IMR-90 (cell line): Measurements from ENCODE around the gene GLRX3. TPM values are rescaled to one million over a fixed set of nuclear protein-coding genes. Genes with fewer than 3 reads are reported as not detected.

Experiments
- ATAC-seq: fragments of 200-7000 bp; cut with Tn5 transposase; 2 replicates; pipeline ENCODE4 v1.9.1; 2020; ENCODE audit warnings: low read depth, mild to moderate bottlenecking, moderate library complexity
- BruUV-seq: library from RNA; stranded (reverse); fragments of 400-500 nt; replicated peaks from 2 replicates; lab custom pipeline; 2021; lab: Mats Ljungman, UMichigan
- CTCF ChIA-PET: fragments of 300-600 bp; formaldehyde crosslinking; extraction: SDS; loops from one replicate; lab custom pipeline; 2021; ENCODE audit warnings: antibody characterized with exemption; lab: Yijun Ruan, JAX
- POLR2A ChIA-PET: fragments of 300-600 bp; sonication (Branson Sonifier 250); formaldehyde crosslinking; loops from one replicate; lab custom pipeline; 2022; ENCODE audit warnings: antibody characterized with exemption; ENCODE audit not compliant: unreplicated experiment; lab: Charles Lee
- DNase-seq: peaks from one replicate; pipeline ENCODE4 v3.0.0; 2013
- H2AFZ ChIP-seq: replicated peaks from 2 replicates; pipeline ENCODE3; 2013; ENCODE audit warnings: low read length, mild to moderate bottlenecking; ENCODE audit not compliant: poor library complexity
- H2AK5ac ChIP-seq: 2 replicates; pipeline ENCODE4 v1.6.1; 2013; ENCODE audit warnings: low read depth, low read length, inconsistent platforms
- H2AK9ac ChIP-seq: replicated peaks from 2 replicates; pipeline ENCODE3; 2013; ENCODE audit warnings: mild to moderate bottlenecking, low read depth, low read length, moderate library complexity; ENCODE audit not compliant: poor library complexity
- H2BK120ac ChIP-seq: 2 replicates; pipeline ENCODE4 v1.6.1; 2013; ENCODE audit warnings: low read depth, low read length, inconsistent platforms
- H2BK15ac ChIP-seq: 3 replicates; pipeline ENCODE4 v1.6.1; 2013; ENCODE audit warnings: low read depth, low read length, inconsistent platforms
- H2BK20ac ChIP-seq: 2 replicates; pipeline ENCODE4 v1.6.1; 2013; ENCODE audit warnings: low read depth, mild to moderate bottlenecking, inconsistent platforms, low read length, moderate library complexity
- H2BK5ac ChIP-seq: 2 replicates; pipeline ENCODE4 v1.6.1; 2013; ENCODE audit warnings: mild to moderate bottlenecking, low read depth, low read length, inconsistent platforms; ENCODE audit not compliant: poor library complexity, severe bottlenecking
- H3K14ac ChIP-seq: replicated peaks from 2 replicates; pipeline ENCODE4 v1.6.1; 2013; ENCODE audit warnings: low read depth, low read length, inconsistent platforms
- H3K18ac ChIP-seq: 2 replicates; pipeline ENCODE4 v1.6.1; 2013; ENCODE audit warnings: low read depth, low read length, control low read depth
- H3K23ac ChIP-seq: 2 replicates; pipeline ENCODE4 v1.6.1; 2013; ENCODE audit warnings: low read depth, low read length, inconsistent platforms
- H3K27ac ChIP-seq: 2 replicates; pipeline ENCODE4 v1.5.1; 2013; ENCODE audit warnings: mild to moderate bottlenecking, control low read depth, low read length; ENCODE audit not compliant: insufficient read depth
- H3K27me3 ChIP-seq: 2 replicates; pipeline ENCODE4 v1.6.1; 2013; ENCODE audit warnings: low read length; ENCODE audit not compliant: control insufficient read depth, insufficient read depth
- H3K36me3 ChIP-seq: 2 replicates; pipeline ENCODE4 v1.6.1; 2013; ENCODE audit warnings: low read length, mixed read lengths; ENCODE audit not compliant: control insufficient read depth, insufficient read depth
- H3K4ac ChIP-seq: 2 replicates; pipeline ENCODE4 v1.6.1; 2013; ENCODE audit warnings: low read depth, low read length, inconsistent platforms
- H3K4me1 ChIP-seq: 2 replicates; pipeline ENCODE4 v1.6.1; 2013; ENCODE audit warnings: low read length, mixed read lengths; ENCODE audit not compliant: control insufficient read depth, insufficient read depth
- H3K4me2 ChIP-seq: 2 replicates; pipeline ENCODE4 v1.6.1; 2013; ENCODE audit warnings: low read depth, mild to moderate bottlenecking, control low read depth, low read length, moderate library complexity
- H3K4me3 ChIP-seq: 2 replicates; pipeline ENCODE4 v1.5.1; 2013; ENCODE audit warnings: low read depth, mild to moderate bottlenecking, control low read depth, low read length, moderate library complexity; ENCODE audit not compliant: insufficient read depth
- H3K56ac ChIP-seq: 2 replicates; pipeline ENCODE4 v1.6.1; 2013; ENCODE audit warnings: low read length, inconsistent platforms; ENCODE audit not compliant: insufficient read depth; ENCODE audit errors: extremely low read depth
- H3K79me1 ChIP-seq, 2 experiments: 2 replicates each; pipeline ENCODE4 v1.6.1; 2013; ENCODE audit warnings: low read length in 2 of 2, inconsistent platforms in 1 of 2, low read depth in 1 of 2
- H3K9ac ChIP-seq: 2 replicates; pipeline ENCODE4 v1.6.1; 2013; ENCODE audit warnings: low read depth, low read length, control low read depth
- H3K9me1 ChIP-seq: 2 replicates; pipeline ENCODE4 v1.6.1; 2013; ENCODE audit warnings: low read length, inconsistent platforms; ENCODE audit not compliant: insufficient read depth
- H3K9me3 ChIP-seq: 2 replicates; pipeline ENCODE4 v1.6.1; 2013; ENCODE audit warnings: low read length; ENCODE audit not compliant: control insufficient read depth, insufficient read depth
- H4K20me1 ChIP-seq: 2 replicates; pipeline ENCODE4 v1.6.1; 2013; ENCODE audit warnings: low read length, inconsistent platforms; ENCODE audit not compliant: insufficient read depth
- H4K5ac ChIP-seq: 2 replicates; pipeline ENCODE4 v1.6.1; 2013; ENCODE audit warnings: mild to moderate bottlenecking, low read depth, low read length, control low read depth
- H4K8ac ChIP-seq, 2 experiments: 2 replicates each; pipeline ENCODE4 v1.6.1; 2013; ENCODE audit warnings: low read depth in 2 of 2, low read length in 2 of 2, control low read depth in 1 of 2, inconsistent platforms in 1 of 2
- H4K91ac ChIP-seq: 2 replicates; pipeline ENCODE4 v1.6.1; 2013; ENCODE audit warnings: low read depth, low read length, inconsistent platforms; ENCODE audit not compliant: insufficient read depth
- BHLHE40 ChIP-seq: fragments of 150-350 bp; IDR thresholded peaks from 2 replicates; pipeline ENCODE4 v1.6.1; 2016; ENCODE audit warnings: mild to moderate bottlenecking, low read depth, low read length
- CTCF ChIP-seq: conservative IDR thresholded peaks from 2 replicates; pipeline ENCODE4 v1.5.1; 2012; ENCODE audit warnings: mild to moderate bottlenecking, low read depth, low read length, improper control_type of control experiment
- MXI1 ChIP-seq: IDR thresholded peaks from 2 replicates; pipeline ENCODE4 v1.6.1; 2012; ENCODE audit warnings: low read depth, mild to moderate bottlenecking, low read length, moderate library complexity, borderline replicate concordance
- USF2 ChIP-seq: fragments of 150-350 bp; IDR thresholded peaks from 2 replicates; pipeline ENCODE4 v1.6.1; 2017; ENCODE audit warnings: mild to moderate bottlenecking, antibody characterized with exemption, low read length, low read depth
- WGBS, 2 experiments: methylation state at CpG; one replicate each; pipeline versions ENCODE4 v1.1.5 to v1.1.7; 2013; ENCODE audit warnings: missing lambda C conversion rate in 2 of 2; ENCODE audit not compliant: insufficient read length in 1 of 2; ENCODE audit errors: extremely low coverage in 2 of 2; 5-methylcytosine and 5-hydroxymethylcytosine counted together
- dilution Hi-C: fragments of 300-500 bp; cut with HindIII; formaldehyde crosslinking; loops from one replicate; pipeline ENCODE4 v1.14.3; 2018; ENCODE audit warnings: low sequenced_read_pairs; ENCODE audit not compliant: unreplicated experiment
- in situ Hi-C: fragments of 300-500 bp; cut with MboI; formaldehyde crosslinking; loops from 3 replicates; pipeline ENCODE4 v1.14.3; 2019; ENCODE audit warnings: low sequenced_read_pairs, inconsistent platforms, mixed read lengths
- intact Hi-C: fragments of 100-400 bp; cut with micrococcal nuclease; formaldehyde crosslinking; loops from 2 replicates; pipeline ENCODE4 v1.10.0; 2022
- polyA plus RNA-seq, 3 experiments: library from polyadenylated mRNA; depleted of rRNA; stranded (reverse); fragments of >200 nt; gene quantifications; 2 replicates each; pipeline ENCODE4 v1.2.3, GENCODE V29; 2012; ENCODE audit warnings: low replicate concordance in 1 of 3
- total RNA-seq: library from RNA; depleted of rRNA; stranded (reverse); fragments of >200 nt; gene quantifications from 2 replicates; pipeline ENCODE4 v1.2.3, GENCODE V29; 2012

The GLRX3 gene
- total and polyA plus RNA-seq, 2 of the 4 experiments (the other 2 are of a cell fraction): 78.7 to 81.7 TPM

GRCh38 chr10:130175074-130175473 lies 38.9 kb downstream of the GLRX3 start:
- dilution Hi-C loops (no loop called here), in situ Hi-C loops (loop anchor here (25.0 kb wide), 1 partner anchor 1837 kb away; no protein-coding TSS in a partner anchor), intact Hi-C loops (loop anchor here (5.0 kb wide), 1 partner anchor 1963 kb away; no protein-coding TSS in a partner anchor)
- H3K4ac ChIP-seq: no peak overlapping the region
- no peak overlapping the region for H3K18ac ChIP-seq
- no peak overlapping the region for H3K9ac ChIP-seq
- TF ChIP-seq BHLHE40 (no peak), MXI1 (no peak), CTCF (no peak), USF2 (no peak)
- no peak overlapping the region for H4K8ac ChIP-seq
- ATAC-seq (no peak), DNase-seq (no peak)
- H2AK5ac ChIP-seq: no peak overlapping the region
- no peaks in the 10 kb centered on the region for H3K27me3 ChIP-seq
- H3K4me3 ChIP-seq: no peak overlapping the region
- no peak overlapping the region for H3K4me2 ChIP-seq
- WGBS, 2 experiments: 100% methylated on average over 1 of the region's 4 CpGs; no CpG with 5 or more reads in 1 of the 2 experiments
- H2BK5ac ChIP-seq: no peak overlapping the region
- 0 out of 2 replicates have a peak, but pooled peaks cover 3% of the 10 kb centered on the region for H3K9me1 ChIP-seq
- H3K14ac ChIP-seq: no peak overlapping the region
- H2AFZ ChIP-seq: no peak overlapping the region
- no peak overlapping the region for H3K27ac ChIP-seq
- no peak overlapping the region for H4K91ac ChIP-seq
- CTCF ChIA-PET: no interaction called here
- peaks cover 10 to 16% of the 10 kb centered on the region in 2 experiments; a peak in 2 of 4 replicates for H3K79me1 ChIP-seq
- H2AK9ac ChIP-seq: peak overlapping the region; percentile 33
- no peaks in the 10 kb centered on the region for H4K20me1 ChIP-seq
- BruUV-seq: no TSS peak
- H3K36me3 ChIP-seq: peaks cover 24% of the 10 kb centered on the region
- H3K56ac ChIP-seq: no peak overlapping the region
- no peaks in the 10 kb centered on the region for H3K9me3 ChIP-seq
- H2BK15ac ChIP-seq: no peak overlapping the region
- no peak overlapping the region for H2BK20ac ChIP-seq
- POLR2A ChIA-PET: no interaction called here
- no peak overlapping the region for H2BK120ac ChIP-seq
- H4K5ac ChIP-seq: no peak overlapping the region
- peaks cover 2% of the 10 kb centered on the region; the same call in 1 of the 2 replicates for H3K4me1 ChIP-seq
- no peak overlapping the region for H3K23ac ChIP-seq
